Smooth muscle cell (in vitro differentiated cells): Measurements from ENCODE around the gene HERPUD2. TPM values are rescaled to one million over a fixed set of nuclear protein-coding genes. Genes with fewer than 3 reads are reported as not detected.
"Not testable (repeated sequence)": the region's sequence is repeated elsewhere in the genome, so short reads cannot be mapped to it uniquely, and the experiment has no call there.

Source experiments
- DNase-seq: peaks from one replicate; lab custom pipeline; 2025; ENCODE audit not compliant: unreplicated experiment; lab: John Stamatoyannopoulos, UW
- H2AFZ ChIP-seq: fragments of 200-600 bp; sonication (generic); 2 replicates; pipeline ENCODE4 v1.6.0; 2016; ENCODE audit warnings: antibody characterized with exemption, low read depth, mild to moderate bottlenecking
- H3F3A ChIP-seq: fragments of 200-600 bp; sonication (generic); 2 replicates; pipeline ENCODE4 v1.6.0; 2017; ENCODE audit warnings: antibody characterized with exemption, low read depth
- H3K27ac ChIP-seq: fragments of 200-600 bp; sonication (generic); 2 replicates; pipeline ENCODE4 v1.5.1; 2016; ENCODE audit warnings: low read depth, mild to moderate bottlenecking
- H3K27me3 ChIP-seq: fragments of 200-600 bp; sonication (generic); 2 replicates; pipeline ENCODE4 v1.6.1; 2016; ENCODE audit warnings: low read depth, mild to moderate bottlenecking
- H3K36me3 ChIP-seq: fragments of 200-600 bp; sonication (generic); 2 replicates; pipeline ENCODE4 v1.5.1; 2016; ENCODE audit warnings: low read depth
- H3K4me1 ChIP-seq: fragments of 200-600 bp; sonication (generic); 2 replicates; pipeline ENCODE4 v1.5.1; 2016; ENCODE audit warnings: low read depth
- H3K4me2 ChIP-seq: fragments of 200-600 bp; sonication (generic); 2 replicates; pipeline ENCODE4 v1.6.0; 2016; ENCODE audit warnings: mild to moderate bottlenecking
- H3K4me3 ChIP-seq: fragments of 200-600 bp; sonication (generic); 2 replicates; pipeline ENCODE4 v1.5.1; 2016; ENCODE audit warnings: mild to moderate bottlenecking
- H3K79me2 ChIP-seq: fragments of 200-600 bp; sonication (generic); 2 replicates; pipeline ENCODE4 v1.6.0; 2016; ENCODE audit warnings: low read depth, mild to moderate bottlenecking
- H3K9ac ChIP-seq: fragments of 200-600 bp; sonication (generic); 2 replicates; pipeline ENCODE4 v1.6.0; 2016; ENCODE audit warnings: low read depth
- H3K9me3 ChIP-seq: fragments of 200-600 bp; sonication (generic); replicated peaks from 2 replicates; pipeline ENCODE4 v1.5.1; 2016; ENCODE audit warnings: low read depth
- H4K20me1 ChIP-seq: fragments of 200-600 bp; sonication (generic); 2 replicates; pipeline ENCODE4 v1.6.0; 2016; ENCODE audit warnings: low read depth
- whole genome bisulfite sequencing: methylation state at CpG from one replicate; pipeline ENCODE4 v1.1.7; 2016; ENCODE audit warnings: low lambda C conversion rate; 5-methylcytosine and 5-hydroxymethylcytosine counted together
- polyA plus RNA-seq: library from polyadenylated mRNA; unstranded; fragments of >200 nt; fragmentation: Nextera tagmentation; extraction: Ambion mirVana; gene quantifications from 2 replicates; pipeline ENCODE4 v1.2.1, GENCODE V29; 2016
- total RNA-seq: library from RNA; depleted of rRNA; stranded (reverse); fragments of >200 nt; gene quantifications from 2 replicates; pipeline ENCODE4 v1.2.3, GENCODE V29; 2014
- TF ChIP-seq, protein P1 (sequence below): fragments of 200-600 bp; sonication (generic); IDR thresholded peaks from 2 replicates; pipeline ENCODE4 v1.5.1; 2017; ENCODE audit warnings: borderline replicate concordance, mild to moderate bottlenecking, antibody characterized with exemption; ENCODE audit not compliant: insufficient read depth, poor library complexity, severe bottlenecking

Gene HERPUD2
- total and polyA plus RNA-seq, 2 experiments from 2014 or later, result 23.2 to 28.1 TPM

DNA sequence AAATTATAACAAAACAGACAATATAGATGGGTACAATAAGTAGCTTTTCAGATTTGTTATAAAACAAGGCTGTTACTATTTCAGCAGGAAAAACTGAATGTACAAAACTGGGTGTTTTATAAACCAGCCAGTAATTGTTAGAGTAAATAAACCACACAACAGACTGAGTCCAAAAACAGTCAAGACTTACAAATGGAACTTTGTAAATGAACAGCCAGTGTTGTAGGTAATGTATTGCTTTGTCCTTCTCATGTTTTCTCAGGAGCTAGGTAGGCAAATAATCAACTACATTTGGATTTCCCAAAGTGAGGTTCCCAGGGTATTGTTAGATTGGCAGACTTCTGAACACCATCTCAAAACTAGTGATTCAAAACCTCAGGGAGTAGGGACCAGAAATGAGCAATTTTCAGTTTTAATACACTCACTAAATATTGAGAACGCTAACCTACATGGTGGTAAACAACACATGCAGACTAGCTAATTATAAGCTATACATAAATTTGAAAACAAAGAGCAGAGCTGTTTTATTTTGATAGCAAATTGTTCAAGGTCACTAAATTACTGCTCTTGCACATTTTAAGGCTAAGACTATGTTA lies 36.2 kb downstream of the HERPUD2 start:
- DNase-seq, result no peak
- H3K9ac ChIP-seq, result no peak overlapping the region
- no peaks in the 10 kb centered on the region for H3K9me3 ChIP-seq
- H3K4me2 ChIP-seq, result no peak overlapping the region
- H3F3A ChIP-seq, result no peaks in the 10 kb centered on the region
- no peak overlapping the region for H3K4me3 ChIP-seq
- peaks cover 19% of the 10 kb centered on the region for H4K20me1 ChIP-seq
- WGBS, result 96% methylated on average over 1 of the region's 1 CpG
- no peaks in the 10 kb centered on the region for H3K27me3 ChIP-seq
- peaks cover 35% of the 10 kb centered on the region for H3K79me2 ChIP-seq
- H3K4me1 ChIP-seq, result no peaks in the 10 kb centered on the region
- H2AFZ ChIP-seq, result no peak overlapping the region
- TF ChIP-seq, protein P1, sequence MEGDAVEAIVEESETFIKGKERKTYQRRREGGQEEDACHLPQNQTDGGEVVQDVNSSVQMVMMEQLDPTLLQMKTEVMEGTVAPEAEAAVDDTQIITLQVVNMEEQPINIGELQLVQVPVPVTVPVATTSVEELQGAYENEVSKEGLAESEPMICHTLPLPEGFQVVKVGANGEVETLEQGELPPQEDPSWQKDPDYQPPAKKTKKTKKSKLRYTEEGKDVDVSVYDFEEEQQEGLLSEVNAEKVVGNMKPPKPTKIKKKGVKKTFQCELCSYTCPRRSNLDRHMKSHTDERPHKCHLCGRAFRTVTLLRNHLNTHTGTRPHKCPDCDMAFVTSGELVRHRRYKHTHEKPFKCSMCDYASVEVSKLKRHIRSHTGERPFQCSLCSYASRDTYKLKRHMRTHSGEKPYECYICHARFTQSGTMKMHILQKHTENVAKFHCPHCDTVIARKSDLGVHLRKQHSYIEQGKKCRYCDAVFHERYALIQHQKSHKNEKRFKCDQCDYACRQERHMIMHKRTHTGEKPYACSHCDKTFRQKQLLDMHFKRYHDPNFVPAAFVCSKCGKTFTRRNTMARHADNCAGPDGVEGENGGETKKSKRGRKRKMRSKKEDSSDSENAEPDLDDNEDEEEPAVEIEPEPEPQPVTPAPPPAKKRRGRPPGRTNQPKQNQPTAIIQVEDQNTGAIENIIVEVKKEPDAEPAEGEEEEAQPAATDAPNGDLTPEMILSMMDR, result no peak
- no peak overlapping the region for H3K27ac ChIP-seq
- peaks cover 17% of the 10 kb centered on the region for H3K36me3 ChIP-seq

DNA sequence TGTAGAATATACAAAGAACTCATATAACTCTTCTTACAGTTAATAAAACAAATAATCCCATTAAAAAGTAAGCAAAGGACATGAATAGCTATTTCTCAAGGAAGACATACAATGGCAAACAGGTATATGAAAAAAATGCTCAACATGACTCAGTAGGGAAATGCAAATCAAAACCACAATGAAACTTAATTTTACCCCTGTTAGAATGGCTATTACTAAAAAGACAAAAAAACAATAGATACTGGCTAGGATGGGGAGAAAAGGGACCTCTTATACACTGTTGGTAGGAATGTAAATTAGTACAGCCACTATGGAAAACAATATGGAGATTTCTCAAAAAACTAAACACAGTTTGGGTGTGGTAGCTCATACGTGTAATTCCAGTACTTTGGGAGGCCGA lies 37.8 kb downstream of the HERPUD2 start:
- WGBS, result 94% methylated on average over 2 of the region's 2 CpGs
- Histone ChIP-seq H2AFZ (no peak overlapping the region), H3K27ac (no peak overlapping the region), H3K27me3 (no peaks in the 10 kb centered on the region), H3K9ac (no peak overlapping the region), H3K4me2 (no peak overlapping the region), H4K20me1 (peaks cover 33% of the 10 kb centered on the region), H3K36me3 (peaks cover 21% of the 10 kb centered on the region), H3K9me3 (no peaks in the 10 kb centered on the region), H3K4me1 (no peaks in the 10 kb centered on the region), H3K79me2 (peaks cover 50% of the 10 kb centered on the region), H3K4me3 (no peak overlapping the region), H3F3A (no peaks in the 10 kb centered on the region)
- TF ChIP-seq, protein P1, result no peak
- no peak for DNase-seq

DNA sequence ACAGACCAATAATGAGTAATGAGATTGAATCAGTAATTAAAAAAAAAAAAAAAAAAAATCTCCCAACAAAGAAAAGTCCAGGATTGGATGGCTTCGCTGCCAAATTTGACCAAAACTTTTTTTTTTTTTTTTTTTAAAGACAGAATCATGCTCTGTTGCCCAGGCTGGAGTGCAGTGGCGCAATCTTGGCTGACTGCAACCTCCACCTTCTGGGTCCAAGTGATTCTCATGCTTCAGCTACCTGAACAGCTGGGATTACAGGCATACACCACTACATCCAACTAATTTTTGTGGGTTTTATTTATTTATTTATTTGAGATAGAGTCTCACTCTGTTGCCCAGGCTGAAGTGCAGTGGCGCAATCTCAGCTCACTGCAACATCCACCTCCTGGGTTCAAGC lies 40.4 kb downstream of the HERPUD2 start:
- not testable (repeated sequence) for H3K4me1 ChIP-seq, H3K4me2 ChIP-seq, DNase-seq, H3K27ac ChIP-seq, H3K4me3 ChIP-seq, H2AFZ ChIP-seq, H3K9me3 ChIP-seq, H3K9ac ChIP-seq, H3F3A ChIP-seq, H3K27me3 ChIP-seq
- 97% methylated on average over 3 of the region's 3 CpGs for WGBS
- peaks cover 62% of the 10 kb centered on the region for H3K79me2 ChIP-seq
- H4K20me1 ChIP-seq, result peaks cover 54% of the 10 kb centered on the region
- H3K36me3 ChIP-seq, result peaks cover 21% of the 10 kb centered on the region

DNA sequence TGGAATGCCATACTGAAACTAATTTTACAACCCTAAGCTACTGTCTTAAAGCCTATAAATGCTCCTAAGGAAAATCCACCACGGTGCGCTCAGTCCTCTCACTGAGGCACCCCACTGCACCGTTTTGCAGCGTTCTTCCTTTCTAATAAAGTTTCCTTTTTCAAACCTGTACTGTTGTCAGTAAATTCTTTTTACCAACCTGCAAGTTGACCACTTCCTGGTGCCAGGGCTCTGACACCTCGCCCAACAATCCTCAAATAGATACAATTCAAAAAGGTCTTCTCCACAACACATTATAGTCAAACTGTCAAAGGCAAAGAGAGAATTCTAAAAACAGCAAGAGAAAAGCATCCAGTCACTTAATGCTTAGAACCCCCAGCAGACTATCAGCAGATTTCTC lies 42.8 kb downstream of the HERPUD2 start:
- H3K4me1 ChIP-seq, result peaks cover 11% of the 10 kb centered on the region
- no peaks in the 10 kb centered on the region for H3F3A ChIP-seq
- H3K9me3 ChIP-seq, result no peaks in the 10 kb centered on the region
- TF ChIP-seq, protein P1, result no peak
- H4K20me1 ChIP-seq, result peaks cover 71% of the 10 kb centered on the region
- no peak overlapping the region for H3K4me3 ChIP-seq
- WGBS, result 96% methylated on average over 5 of the region's 5 CpGs
- H3K36me3 ChIP-seq, result peaks cover 15% of the 10 kb centered on the region
- no peak overlapping the region for H3K27ac ChIP-seq
- H3K4me2 ChIP-seq, result no peak overlapping the region
- H3K79me2 ChIP-seq, result peaks cover 60% of the 10 kb centered on the region
- H3K27me3 ChIP-seq, result no peaks in the 10 kb centered on the region
- H3K9ac ChIP-seq, result no peak overlapping the region
- DNase-seq, result no peak
- H2AFZ ChIP-seq, result no peak overlapping the region
